OCI-LY1 (cell line): ENCODE measurements around the gene FZD4.

ENCODE experiments used
- H2AFZ ChIP-seq: fragments of 200-600 bp; sonication (generic), shearing (Covaris generic); 2 replicates; pipeline ENCODE4 v1.6.0; 2014; ENCODE audit warnings: antibody characterized with exemption, mild to moderate bottlenecking, low read length
- H3F3A ChIP-seq: fragments of 200-600 bp; sonication (generic), shearing (Covaris generic); 2 replicates; pipeline ENCODE4 v1.6.0; 2014; ENCODE audit warnings: mild to moderate bottlenecking, antibody characterized with exemption, low read length, moderate library complexity; ENCODE audit not compliant: insufficient read depth
- H3K27ac ChIP-seq: fragments of 200-600 bp; sonication (generic); 2 replicates; pipeline ENCODE4 v1.5.1; 2014; ENCODE audit warnings: low read length, mixed run types, mild to moderate bottlenecking, low read depth; ENCODE audit not compliant: poor library complexity, severe bottlenecking
- H3K27me3 ChIP-seq: fragments of 200-600 bp; sonication (generic); 2 replicates; pipeline ENCODE4 v1.6.0; 2014; ENCODE audit warnings: antibody characterized with exemption, mild to moderate bottlenecking, low read length, moderate library complexity; ENCODE audit not compliant: insufficient read depth
- H3K36me3 ChIP-seq: fragments of 200-600 bp; sonication (generic); 2 replicates; pipeline ENCODE4 v1.6.1; 2014; ENCODE audit warnings: mild to moderate bottlenecking, antibody characterized with exemption, low read length, moderate library complexity, mixed read lengths; ENCODE audit not compliant: insufficient read depth
- H3K4me1 ChIP-seq: fragments of 200-600 bp; sonication (generic); 2 replicates; pipeline ENCODE4 v1.5.1; 2014; ENCODE audit warnings: mild to moderate bottlenecking, low read length, moderate library complexity; ENCODE audit not compliant: insufficient read depth, severe bottlenecking
- H3K4me2 ChIP-seq: fragments of 200-600 bp; sonication (generic), shearing (Covaris generic); 2 replicates; pipeline ENCODE4 v1.6.1; 2014; ENCODE audit warnings: low read length
- H3K4me3 ChIP-seq: fragments of 200-600 bp; sonication (generic); 2 replicates; pipeline ENCODE4 v1.5.1; 2014; ENCODE audit warnings: low read length, low read depth, mild to moderate bottlenecking, mixed read lengths; ENCODE audit not compliant: poor library complexity, severe bottlenecking
- H3K79me2 ChIP-seq: fragments of 200-600 bp; shearing (Covaris generic); 2 replicates; pipeline ENCODE4 v1.6.1; 2016; ENCODE audit warnings: mixed run types, low read length, mixed read lengths; ENCODE audit not compliant: insufficient read depth
- H3K9ac ChIP-seq: fragments of 200-600 bp; sonication (generic), shearing (Covaris generic); 2 replicates; pipeline ENCODE4 v1.6.1; 2014; ENCODE audit warnings: mild to moderate bottlenecking, low read length, mixed read lengths
- H3K9me2 ChIP-seq: fragments of 200-600 bp; sonication (generic), shearing (Covaris generic); 2 replicates; pipeline ENCODE4 v1.6.1; 2014; ENCODE audit warnings: low read depth, mild to moderate bottlenecking, low read length, mixed read lengths
- H3K9me3 ChIP-seq: fragments of 200-600 bp; shearing (Covaris generic); 2 replicates; pipeline ENCODE4 v1.6.1; 2014; ENCODE audit warnings: low read length, mixed read lengths
- H4K20me1 ChIP-seq: fragments of 200-600 bp; sonication (generic), shearing (Covaris generic); 2 replicates; pipeline ENCODE4 v1.6.0; 2016; ENCODE audit warnings: mild to moderate bottlenecking, low read length; ENCODE audit not compliant: insufficient read depth
- EZH2 ChIP-seq: fragments of 200-600 bp; sonication (generic), shearing (Covaris generic); IDR thresholded peaks from 2 replicates; pipeline ENCODE4 v1.8.0; 2017; ENCODE audit warnings: borderline replicate concordance, mixed run types, mild to moderate bottlenecking, antibody characterized with exemption, low read length, moderate library complexity, mixed read lengths
- TF ChIP-seq, protein P1 (sequence below): fragments of 200-600 bp; sonication (generic), shearing (Covaris generic); IDR thresholded peaks from 2 replicates; pipeline ENCODE4 v1.5.1; 2017; ENCODE audit warnings: mild to moderate bottlenecking, antibody characterized with exemption, low read length, moderate library complexity, mixed read lengths

The FZD4 gene

DNA sequence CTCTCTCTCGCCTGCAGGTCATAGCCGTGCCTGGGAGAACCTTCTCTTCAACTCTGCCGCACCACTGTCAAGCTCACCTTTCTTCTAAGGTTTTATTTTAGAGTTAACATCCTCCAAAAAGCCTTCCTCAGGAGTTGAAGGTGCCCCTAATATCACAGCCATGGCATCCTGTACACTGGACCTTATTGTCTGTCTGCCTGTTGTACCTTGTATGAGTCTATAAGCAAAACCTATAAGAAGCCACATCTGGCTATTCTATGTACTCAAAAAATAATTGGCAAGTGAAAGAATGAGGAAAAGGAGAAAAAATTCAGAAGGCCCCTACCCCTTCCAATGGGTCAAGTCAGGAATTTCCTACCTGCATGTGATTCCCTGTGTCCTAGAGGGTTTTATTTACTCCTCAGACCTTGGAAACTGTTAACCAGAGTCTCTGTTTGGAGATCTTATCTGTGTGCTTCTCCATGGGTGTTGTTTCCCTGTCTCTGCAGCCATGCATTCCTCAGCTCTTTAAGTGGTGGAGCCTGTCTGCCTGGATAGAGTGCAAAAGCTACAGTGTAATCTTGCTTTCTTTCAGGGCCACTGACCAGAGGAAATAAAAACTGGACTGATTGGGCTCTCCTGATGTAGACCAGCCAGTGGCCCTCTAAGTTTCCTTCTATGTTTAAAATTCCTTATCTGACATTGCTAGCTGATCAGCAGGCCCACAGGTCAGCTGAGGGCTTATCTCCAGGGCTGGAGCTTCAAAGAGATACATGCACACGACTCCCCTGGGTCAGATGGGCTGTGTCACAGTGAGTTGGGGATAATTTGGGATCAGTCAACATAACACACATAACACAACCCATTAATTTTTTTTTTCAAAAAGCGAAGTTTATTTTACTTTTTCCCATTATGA is 44.9 kb upstream of the FZD4 start:
- TF ChIP-seq, protein P1, sequence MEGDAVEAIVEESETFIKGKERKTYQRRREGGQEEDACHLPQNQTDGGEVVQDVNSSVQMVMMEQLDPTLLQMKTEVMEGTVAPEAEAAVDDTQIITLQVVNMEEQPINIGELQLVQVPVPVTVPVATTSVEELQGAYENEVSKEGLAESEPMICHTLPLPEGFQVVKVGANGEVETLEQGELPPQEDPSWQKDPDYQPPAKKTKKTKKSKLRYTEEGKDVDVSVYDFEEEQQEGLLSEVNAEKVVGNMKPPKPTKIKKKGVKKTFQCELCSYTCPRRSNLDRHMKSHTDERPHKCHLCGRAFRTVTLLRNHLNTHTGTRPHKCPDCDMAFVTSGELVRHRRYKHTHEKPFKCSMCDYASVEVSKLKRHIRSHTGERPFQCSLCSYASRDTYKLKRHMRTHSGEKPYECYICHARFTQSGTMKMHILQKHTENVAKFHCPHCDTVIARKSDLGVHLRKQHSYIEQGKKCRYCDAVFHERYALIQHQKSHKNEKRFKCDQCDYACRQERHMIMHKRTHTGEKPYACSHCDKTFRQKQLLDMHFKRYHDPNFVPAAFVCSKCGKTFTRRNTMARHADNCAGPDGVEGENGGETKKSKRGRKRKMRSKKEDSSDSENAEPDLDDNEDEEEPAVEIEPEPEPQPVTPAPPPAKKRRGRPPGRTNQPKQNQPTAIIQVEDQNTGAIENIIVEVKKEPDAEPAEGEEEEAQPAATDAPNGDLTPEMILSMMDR = no peak
- no peak for TF ChIP-seq EZH2
- no peak overlapping the region for H3K4me2 ChIP-seq
- no peaks in the 10 kb centered on the region for H3K9me2 ChIP-seq
- no peaks in the 10 kb centered on the region for H3K79me2 ChIP-seq
- H3K27ac ChIP-seq = no peak overlapping the region
- H3K4me3 ChIP-seq = no peak overlapping the region
- H3K27me3 ChIP-seq = no peaks in the 10 kb centered on the region
- no peak overlapping the region for H3K9ac ChIP-seq
- no peaks in the 10 kb centered on the region for H3K4me1 ChIP-seq
- no peaks in the 10 kb centered on the region for H3K9me3 ChIP-seq
- H3F3A ChIP-seq = no peaks in the 10 kb centered on the region
- H4K20me1 ChIP-seq = no peaks in the 10 kb centered on the region
- no peak overlapping the region for H2AFZ ChIP-seq
- H3K36me3 ChIP-seq = no peaks in the 10 kb centered on the region

- H3K27ac ChIP-seq = no peak overlapping the region
- H3K36me3 ChIP-seq = no peaks in the 10 kb centered on the region
- no peaks in the 10 kb centered on the region for H4K20me1 ChIP-seq
- no peaks in the 10 kb centered on the region for H3K27me3 ChIP-seq
- H3K9me3 ChIP-seq = no peaks in the 10 kb centered on the region
- no peaks in the 10 kb centered on the region for H3K4me1 ChIP-seq
- no peak overlapping the region for H3K9ac ChIP-seq
- no peaks in the 10 kb centered on the region for H3F3A ChIP-seq
- no peaks in the 10 kb centered on the region for H3K79me2 ChIP-seq
- no peaks in the 10 kb centered on the region for H3K9me2 ChIP-seq
- H3K4me2 ChIP-seq = no peak overlapping the region
- H2AFZ ChIP-seq = no peak overlapping the region
- TF ChIP-seq EZH2 = no peak
- TF ChIP-seq, protein P1 = no peak
- H3K4me3 ChIP-seq = no peak overlapping the region
Observed at GRCh38 chr11:86999388-86999787, 44.2 kb upstream of the FZD4 start.

GRCh38 chr11:86996953-86997570 is 41.9 kb upstream of the FZD4 start:
- Histone ChIP-seq H3K36me3 (no peaks in the 10 kb centered on the region), H4K20me1 (no peaks in the 10 kb centered on the region), H3K4me3 (no peak overlapping the region), H3K4me2 (no peak overlapping the region), H3K4me1 (no peaks in the 10 kb centered on the region), H2AFZ (no peak overlapping the region), H3K9ac (no peak overlapping the region), H3K9me3 (no peaks in the 10 kb centered on the region), H3K27me3 (no peaks in the 10 kb centered on the region), H3K27ac (no peak overlapping the region), H3K79me2 (no peaks in the 10 kb centered on the region), H3F3A (no peaks in the 10 kb centered on the region), H3K9me2 (no peaks in the 10 kb centered on the region)
- TF ChIP-seq EZH2 = no peak
- TF ChIP-seq, protein P1 = no peak
